Measurements from ENCODE around the gene NUDT3. TPM values are rescaled to one million over a fixed set of nuclear protein-coding genes. Genes with fewer than 3 reads are reported as not detected.

The NUDT3 gene
- polyA plus RNA-seq, 1 of the 3 experiments (the other 2 are of a cell fraction) = 11.9 TPM

- POLR2A ChIA-PET = interaction anchor here (1.0 to 1.1 kb wide), 2 partner anchors 34 to 41 kb away, joined by 3 to 4 read pairs; partner anchors contain the start of gene RPS10
- peak overlapping the region; percentile 80 for H3K4me2 ChIP-seq
These were observed 528 bp downstream of the NUDT3 start for GRCh38 chr6:34391786-34392496.

More at GRCh38 chr6:34391786-34392496, 528 bp downstream of the NUDT3 start:
- DNase-seq = no peak
- H3K79me2 ChIP-seq (ENCODE audit: insufficient read depth) = peaks cover 54% of the 10 kb centered on the region
- peaks cover 12% of the 10 kb centered on the region for H3F3A ChIP-seq (replicated peaks; ENCODE audit: insufficient read depth)
- CTCF ChIA-PET = interaction anchor here (0.6 to 4.0 kb wide), 6 partner anchors 11 to 196 kb away, joined by 3 to 44 read pairs (median 4); partner anchors contain the start of gene SMIM29
- TF ChIP-seq MXI1 (IDR thresholded peaks at IDR 0.05; ENCODE audit: low read depth, low read length) (peak; percentile 94), CHD2 (IDR thresholded peaks at IDR 0.05; ENCODE audit: low read length, partially characterized antibody) (peak; percentile 59), TCF12 (IDR thresholded peaks at IDR 0.05) (0 out of 2 replicates have a peak, but pooled peaks have one; percentile 13), JUND (IDR thresholded peaks at IDR 0.05) (no peak), FOXJ3 (CRISPR knock-in tag; IDR thresholded peaks at IDR 0.05) (no peak), ZBTB33 (IDR thresholded peaks at IDR 0.05; ENCODE audit: borderline replicate concordance, low read depth) (no peak), MAX (IDR thresholded peaks at IDR 0.05; ENCODE audit: low read depth) (peak; percentile 96), SMC3 (IDR thresholded peaks at IDR 0.05; ENCODE audit: low read depth, low read length) (peak; percentile 16; the same call in 1 of the 2 replicates), TEAD4 (IDR thresholded peaks at IDR 0.05; ENCODE audit: borderline replicate concordance, insufficient read depth) (no peak), YY1 (IDR thresholded peaks at IDR 0.05; ENCODE audit: low read depth) (peak; percentile 15; the same call in 1 of the 2 replicates), USF1 (IDR thresholded peaks at IDR 0.05; ENCODE audit: borderline replicate concordance, low read depth) (no peak), RAD21 (IDR thresholded peaks at IDR 0.05; ENCODE audit: low read length) (peak; percentile 17; the same call in 1 of the 2 replicates), TAF1 (IDR thresholded peaks at IDR 0.05; ENCODE audit: borderline replicate concordance, low read depth, low read length) (no peak), PBX3 (IDR thresholded peaks at IDR 0.05) (no peak), MEF2A (IDR thresholded peaks at IDR 0.05; ENCODE audit: borderline replicate concordance, low read depth) (no peak), SIN3A (IDR thresholded peaks at IDR 0.05; ENCODE audit: borderline replicate concordance, low read depth, low read length) (0 out of 2 replicates have a peak, but pooled peaks have one; percentile 56), NRF1 (IDR thresholded peaks at IDR 0.05; ENCODE audit: low read depth, low read length) (no peak), RXRA (IDR thresholded peaks at IDR 0.05; ENCODE audit: borderline replicate concordance, low read depth) (no peak), EP300 (IDR thresholded peaks at IDR 0.05; ENCODE audit: borderline replicate concordance in 1 of 2, low read depth in 1 of 2, low read length in 1 of 2) (no peak), CTCF (IDR thresholded peaks at IDR 0.05) (no peak), EZH2phosphoT487 (IDR thresholded peaks at IDR 0.05; ENCODE audit: borderline replicate concordance, low read depth) (no peak), USF2 (IDR thresholded peaks at IDR 0.05; ENCODE audit: borderline replicate concordance, low read depth, low read length) (no peak), POLR2AphosphoS5 (IDR thresholded peaks at IDR 0.05; ENCODE audit: low read depth, low read length) (no peak), RFX5 (IDR thresholded peaks at IDR 0.05; ENCODE audit: low read length) (no peak)
- WGBS (ENCODE audit: low lambda C conversion rate) = 1% methylated on average over 29 of the region's 78 CpGs
- H2AFZ ChIP-seq (ENCODE audit: low read depth) = peak overlapping the region; percentile 93
- H3K27ac ChIP-seq (ENCODE audit: low read depth in 2 of 2, low read length in 1 of 2) = peak overlapping the region; percentile 62 to 87
- H3K9me3 ChIP-seq = no peaks in the 10 kb centered on the region
- H3K4me3 ChIP-seq (ENCODE audit: low read depth in 2 of 2, low read length in 1 of 2) = peak overlapping the region; percentile 76 to 92
- H3K9me2 ChIP-seq = no peaks in the 10 kb centered on the region
- no peaks in the 10 kb centered on the region for H3K27me3 ChIP-seq (ENCODE audit: insufficient read depth)
- H3K36me3 ChIP-seq (replicated peaks in 1 of 2; ENCODE audit: control insufficient read depth in 1 of 2, insufficient read depth in 2 of 2, low read length in 1 of 2) = no peaks in the 10 kb centered on the region
- H3K4me1 ChIP-seq (ENCODE audit: control insufficient read depth in 1 of 2, insufficient read depth in 2 of 2, low read depth in 1 of 2, low read length in 1 of 2) = peaks cover 3 to 11% of the 10 kb centered on the region in 2 experiments; a peak in 2 of 4 replicates
- H4K20me1 ChIP-seq (ENCODE audit: insufficient read depth) = peaks cover 17% of the 10 kb centered on the region
- peak overlapping the region; percentile 94 for H3K9ac ChIP-seq
